Stimulated activated CD8-positive, alpha-beta memory T cell treated with anti-CD3 and anti-CD28 coated beads, Interleukin-15, amount 100 ng/mL, for 1 hour (primary cell): ENCODE data around the gene BCL11B.
"Not testable (repeated sequence)": the region's sequence is repeated elsewhere in the genome, so short reads cannot be mapped to it uniquely, and the experiment has no call there.

ENCODE experiments used
- DNase-seq: peaks from one replicate; pipeline ENCODE4 v3.0.0-alpha.2; 2020; ENCODE audit warnings: low read depth

The BCL11B gene

GRCh38 chr14:99199846-99200653 is 71.9 kb downstream of the BCL11B start:
- DNase-seq = no peak

DNA sequence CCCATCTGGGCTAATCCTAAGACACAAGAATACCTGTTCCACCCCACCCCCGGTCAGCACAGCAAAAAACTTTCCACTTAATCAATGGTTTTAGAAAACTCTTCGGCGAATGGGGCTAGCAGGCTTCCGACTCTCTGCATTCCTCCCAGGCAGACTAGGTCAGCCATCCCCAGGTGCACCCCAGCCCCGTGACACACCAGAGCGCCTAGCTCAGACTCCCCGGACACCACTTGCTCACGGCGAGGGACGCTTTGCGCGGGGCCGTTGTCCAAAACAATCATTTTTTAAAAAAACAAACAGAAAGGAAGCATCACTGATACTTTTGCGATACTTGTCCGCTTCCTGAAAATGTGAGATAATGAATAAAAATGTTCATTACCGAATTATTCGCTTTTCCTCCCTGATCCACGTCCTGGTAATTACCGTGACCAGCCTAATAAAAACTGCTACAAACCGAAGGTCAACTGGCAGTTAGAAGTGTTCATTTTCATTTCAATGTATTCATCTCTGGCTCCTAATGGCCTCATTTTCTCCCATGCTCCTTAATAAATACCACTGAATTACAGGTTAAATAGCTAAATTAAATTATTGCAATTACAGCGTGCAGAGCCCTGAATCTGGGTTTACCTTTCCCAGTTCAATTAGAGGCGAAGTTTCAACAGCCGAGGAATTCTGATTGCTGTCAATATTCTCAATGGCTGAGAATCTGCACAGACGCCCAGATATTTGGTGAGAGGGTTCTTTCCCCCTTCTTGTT is 73.1 kb downstream of the BCL11B start:
- no peak for DNase-seq

DNA sequence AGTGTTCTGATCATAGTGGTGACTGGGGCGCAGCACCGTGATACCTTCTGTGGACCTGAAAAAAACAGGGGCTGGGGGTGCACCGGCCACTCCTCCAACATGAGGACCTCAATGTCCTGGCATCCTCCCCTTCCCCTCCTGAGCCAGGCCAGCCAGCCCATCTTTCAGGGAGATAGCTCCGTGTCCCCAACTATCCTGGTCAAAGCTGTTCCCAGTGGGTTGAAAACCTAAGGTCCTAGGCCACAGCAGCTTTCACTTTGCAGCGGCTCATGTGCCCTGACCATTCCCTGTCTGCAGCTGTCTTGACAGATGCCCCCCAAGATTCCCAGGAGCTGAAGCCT is 75.7 kb downstream of the BCL11B start:
- DNase-seq = no peak

DNA sequence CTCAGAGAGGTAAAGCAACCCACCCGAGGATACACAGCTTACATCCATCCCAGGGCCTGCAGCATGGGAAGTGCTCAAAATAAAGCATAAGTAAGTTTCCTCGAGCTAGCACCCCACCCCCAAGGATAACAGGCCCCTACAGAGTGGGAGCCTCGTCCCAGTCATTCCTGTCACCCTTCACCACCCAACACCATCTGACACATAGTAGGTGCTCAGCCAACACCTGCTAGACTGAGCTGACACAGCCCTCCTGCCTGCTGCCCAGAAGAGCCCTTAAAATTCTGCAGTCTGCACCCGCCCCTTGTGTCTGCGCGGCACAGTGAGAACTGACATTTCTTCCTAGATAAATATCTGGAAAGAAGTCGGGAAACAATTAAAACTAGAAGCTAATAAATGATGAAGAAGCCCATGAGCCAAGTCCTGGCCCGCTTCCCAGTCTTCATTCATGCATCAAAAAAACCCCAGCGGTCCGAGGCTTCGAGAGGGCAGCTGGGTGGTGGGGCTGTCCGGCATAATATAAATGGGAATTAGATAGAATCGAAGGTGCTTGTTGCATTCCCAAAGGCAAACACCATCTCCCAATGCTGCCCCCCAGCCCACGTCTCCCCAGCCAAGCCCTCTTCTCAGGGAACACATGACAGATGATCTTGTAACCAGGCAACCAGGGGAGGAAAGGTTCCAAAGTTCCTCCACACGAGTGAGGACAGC is 76.2 kb downstream of the BCL11B start:
- no peak for DNase-seq

DNA sequence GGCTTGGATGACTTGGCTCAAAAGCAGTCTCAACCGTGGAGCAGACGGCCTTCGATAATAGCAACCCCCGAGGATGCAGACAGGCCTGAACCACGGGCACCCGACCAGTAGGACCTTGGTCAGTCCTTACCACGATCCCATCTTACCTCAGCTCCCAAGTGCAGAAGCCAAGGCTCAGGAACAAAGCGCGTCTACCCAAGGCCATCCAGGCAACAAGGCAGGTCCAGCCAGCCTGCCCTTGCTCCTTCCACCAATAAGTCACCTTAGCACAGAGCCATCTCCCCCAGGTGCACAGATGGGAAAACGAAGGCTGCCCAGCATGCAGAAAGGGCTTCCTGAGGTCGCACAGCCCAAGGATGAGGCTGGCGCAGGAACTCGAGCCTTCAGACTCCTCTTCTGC is 77.3 kb downstream of the BCL11B start:
- no peak for DNase-seq

DNA sequence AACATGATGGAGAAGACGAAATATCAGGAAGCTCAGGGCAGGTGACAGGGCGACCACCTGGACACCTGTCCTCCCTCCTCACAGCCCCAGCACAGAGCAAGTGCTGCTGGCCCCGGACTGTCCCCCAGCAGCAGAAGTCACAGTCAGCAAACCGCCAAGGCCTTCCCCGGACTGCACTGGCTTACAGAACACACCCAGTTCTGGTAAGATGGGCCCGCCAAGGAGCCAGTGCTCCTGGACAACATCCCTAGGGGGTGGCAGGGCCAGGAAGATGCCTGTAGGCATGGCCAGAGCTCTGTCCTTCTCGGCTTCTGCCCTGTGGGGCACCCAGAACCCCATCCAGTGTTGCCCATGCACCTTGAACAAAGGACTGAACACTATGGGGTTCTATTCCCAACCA is 77.9 kb downstream of the BCL11B start:
- DNase-seq = no peak

GRCh38 chr14:99192830-99193229 is 79.2 kb downstream of the BCL11B start:
- DNase-seq = no peak

DNA sequence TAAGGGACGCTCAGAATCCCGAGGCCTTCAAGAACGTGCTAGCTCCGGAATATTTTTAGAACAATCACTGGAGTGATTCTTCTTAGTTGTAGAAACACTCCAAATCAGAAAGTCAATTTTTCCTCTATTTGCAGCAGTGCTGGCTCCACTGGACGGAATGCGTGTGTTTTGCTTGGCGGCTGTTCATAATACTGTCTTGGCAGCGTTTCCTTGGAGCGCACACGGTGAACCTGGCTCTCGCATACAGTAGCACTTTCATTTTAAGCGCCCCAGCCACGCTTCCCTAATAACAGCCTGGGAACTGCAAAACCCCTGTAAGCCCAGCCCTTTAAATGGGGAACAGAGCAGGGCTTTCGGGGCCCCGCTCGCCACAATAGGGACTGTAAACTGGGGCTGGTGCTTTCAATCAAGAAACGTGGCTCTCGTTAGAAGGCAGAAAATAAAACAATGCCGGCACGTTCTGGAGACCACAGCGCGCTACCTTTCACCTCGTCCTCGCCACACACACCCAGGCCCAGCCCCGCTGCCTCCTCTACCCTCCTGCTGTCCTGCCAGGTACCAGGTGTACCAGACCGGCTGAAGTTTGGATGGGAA is 79.9 kb downstream of the BCL11B start:
- DNase-seq = no peak

GRCh38 chr14:99191395-99192027 is 80.5 kb downstream of the BCL11B start:
- DNase-seq = no peak

- DNase-seq = no peak
These were observed 81.2 kb downstream of the BCL11B start for GRCh38 chr14:99190696-99191394.

DNA sequence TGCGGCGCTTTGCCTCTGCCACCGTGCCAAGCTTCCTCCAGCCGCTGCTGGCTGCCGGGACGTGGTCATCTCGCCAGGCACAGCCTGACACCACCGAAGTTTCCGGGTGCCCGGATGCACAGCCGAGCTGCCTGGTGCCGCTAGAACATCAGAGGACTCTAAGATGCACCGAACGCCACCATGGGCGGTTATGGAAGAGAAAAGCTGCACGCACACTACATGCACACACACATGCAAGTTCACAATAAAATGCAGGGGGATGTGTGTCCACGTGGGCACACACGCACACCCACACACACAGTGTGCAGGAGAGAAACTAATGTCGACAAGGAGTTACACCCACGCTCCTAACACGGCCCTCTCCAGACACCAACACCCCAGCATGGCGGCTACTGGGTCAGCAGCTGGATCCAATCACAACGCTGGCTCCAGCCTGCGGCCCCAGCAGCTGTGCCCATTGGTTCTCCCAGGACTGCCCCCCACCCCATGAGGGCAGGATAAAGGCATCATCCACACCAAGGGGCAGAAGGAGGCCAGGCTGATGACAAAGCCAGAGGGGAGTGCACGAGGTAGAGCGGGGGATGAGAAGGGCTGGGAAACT is 82.7 kb downstream of the BCL11B start:
- DNase-seq = no peak

- DNase-seq = no peak
These were observed 83.2 kb downstream of the BCL11B start for GRCh38 chr14:99188731-99189191.

DNA sequence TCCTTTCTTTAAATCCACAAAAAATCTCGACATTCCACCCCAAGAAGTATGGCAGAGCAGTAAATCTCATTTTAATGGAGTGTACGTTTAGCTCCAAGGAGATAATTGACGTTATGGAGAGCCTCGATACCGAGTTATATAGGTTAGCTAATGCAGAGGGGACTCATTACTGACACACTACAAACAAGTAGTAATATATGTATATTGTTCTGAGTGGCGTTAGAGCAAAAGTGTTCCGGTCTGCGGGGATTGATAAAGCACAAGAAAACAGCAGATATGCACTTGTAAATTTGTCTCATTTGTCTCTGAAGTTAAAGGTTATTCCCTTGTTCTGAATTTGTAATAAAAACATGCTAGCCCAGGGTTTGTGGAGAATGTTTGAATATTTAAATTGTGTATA is 84.1 kb downstream of the BCL11B start:
- no peak for DNase-seq

DNA sequence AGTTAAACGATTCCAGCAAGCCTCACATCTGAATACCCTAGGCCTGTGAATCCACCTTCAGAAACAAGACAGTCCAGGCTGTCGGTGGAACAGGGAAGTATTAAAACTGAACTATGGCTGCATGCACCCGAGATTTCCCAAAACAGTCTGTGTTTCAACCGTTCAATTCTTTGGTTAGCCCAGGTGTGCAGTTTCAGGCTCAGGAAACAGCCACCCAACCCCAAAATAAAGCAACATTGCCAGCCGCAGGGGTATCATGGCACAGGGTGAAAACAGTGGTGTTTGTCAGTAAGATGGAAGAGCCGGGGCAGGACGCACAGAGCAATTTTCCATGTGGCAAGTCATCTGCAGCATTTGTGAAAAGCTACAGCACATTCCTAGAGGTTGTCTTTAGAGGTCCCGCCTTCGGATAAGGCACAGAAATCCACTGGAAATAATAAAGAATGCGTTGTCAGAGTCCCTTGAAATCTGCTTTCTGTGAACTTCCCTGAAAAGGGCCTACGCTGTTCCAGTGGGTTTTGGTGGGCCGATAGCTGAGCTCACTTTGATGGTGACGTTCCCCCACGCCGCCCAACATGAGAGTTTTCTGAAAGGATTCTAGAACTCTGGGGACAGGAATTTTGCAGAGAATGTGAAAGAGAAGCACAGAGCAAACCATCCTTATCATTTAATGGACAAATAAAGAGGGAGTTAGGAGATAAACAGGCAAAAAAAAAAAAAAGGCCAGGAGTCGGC is 84.9 kb downstream of the BCL11B start:
- DNase-seq = no peak

DNA sequence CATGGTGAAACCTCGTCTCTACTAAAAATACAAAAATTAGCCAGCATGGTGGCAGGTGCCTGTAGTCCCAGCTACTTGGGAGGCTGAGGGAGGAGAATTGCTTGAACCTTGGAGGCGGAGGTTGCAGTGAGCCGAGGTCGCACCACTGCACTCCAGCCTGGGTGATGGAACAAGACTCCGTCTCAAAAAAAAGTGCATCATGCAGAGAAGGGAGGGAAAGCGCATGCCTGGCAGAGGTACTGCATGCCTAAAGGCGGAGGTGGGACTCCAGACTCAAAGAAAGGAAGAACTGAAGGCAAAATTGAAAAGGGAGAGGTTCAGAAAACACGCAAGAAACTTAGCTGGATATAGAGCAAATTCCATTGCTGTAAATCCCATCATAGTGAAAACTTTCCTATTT is 85.7 kb downstream of the BCL11B start:
- DNase-seq = not testable (repeated sequence)

GRCh38 chr14:99185436-99186068 is 86.4 kb downstream of the BCL11B start:
- DNase-seq = no peak

GRCh38 chr14:99183716-99184115 is 88.3 kb downstream of the BCL11B start:
- no peak for DNase-seq

GRCh38 chr14:99183311-99183710 is 88.7 kb downstream of the BCL11B start:
- no peak for DNase-seq

DNA sequence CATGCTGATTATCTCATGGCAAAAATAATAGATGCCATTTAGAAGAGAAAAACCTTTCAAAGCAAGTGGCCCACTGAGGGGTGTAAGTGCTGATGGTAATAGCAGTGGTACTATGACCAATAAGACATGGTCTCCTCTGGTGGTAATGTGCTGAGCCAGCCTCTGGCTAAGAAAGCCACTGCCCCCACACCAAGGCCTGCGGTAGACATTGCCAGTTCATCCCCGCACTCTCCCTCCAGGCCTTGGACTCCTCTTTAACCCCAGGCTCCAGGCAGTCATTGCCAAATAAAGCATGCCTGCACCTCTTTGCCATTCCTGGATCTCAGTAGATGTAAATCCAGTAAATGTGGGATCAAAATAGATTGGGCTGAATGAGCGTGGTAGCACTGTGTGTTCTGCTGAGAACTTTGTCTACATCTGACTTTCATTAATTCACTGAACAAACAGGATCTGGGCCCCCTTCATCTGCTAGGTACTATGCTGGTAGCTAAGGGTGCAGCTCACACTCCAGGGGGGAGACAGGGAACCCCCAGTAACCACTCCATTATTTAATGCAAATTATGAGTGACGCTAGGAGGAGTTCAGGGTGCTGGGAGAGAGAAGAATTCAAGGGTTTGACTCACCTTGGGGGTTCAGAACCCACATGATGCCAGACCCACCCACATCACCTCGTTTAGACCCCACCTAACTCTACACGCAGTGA is 89.3 kb downstream of the BCL11B start:
- DNase-seq = no peak
